ENCODE data around the gene OLR1. TPM values are rescaled to one million over a fixed set of nuclear protein-coding genes. Genes with fewer than 3 reads are reported as not detected.
"Not testable (repeated sequence)": the region's sequence is repeated elsewhere in the genome, so short reads cannot be mapped to it uniquely, and the experiment has no call there.

OLR1 gene
- total RNA-seq, 1 experiment from 2014 or later, result not detected

GRCh38 chr12:10189653-10190052 is 17.7 kb upstream of the OLR1 start:
- DNase-seq (ENCODE audit: low spot score), result no peak
- H3K27ac ChIP-seq (ENCODE audit: low read depth, low read length, poor library complexity, severe bottlenecking), result no peak overlapping the region
- H3K4me1 ChIP-seq (ENCODE audit: insufficient read depth, low read length, poor library complexity, severe bottlenecking), result no peaks in the 10 kb centered on the region
- CTCF ChIA-PET, result interaction anchor here (0.6 to 1.4 kb wide), 4 partner anchors 36 to 452 kb away, joined by 3 to 5 read pairs (median 4); no protein-coding TSS in a partner anchor
- H3K4me3 ChIP-seq (ENCODE audit: low read depth, low read length, poor library complexity, severe bottlenecking), result no peak overlapping the region
- TF ChIP-seq CTCF (conservative IDR thresholded peaks at IDR 0.05; ENCODE audit: low read depth, low read length), result no peak
- no peak for TF ChIP-seq EZH2 (IDR thresholded peaks at IDR 0.05; ENCODE audit: borderline replicate concordance, low read depth, low read length, poor library complexity, severe bottlenecking)
- POLR2A ChIA-PET (ENCODE audit: low non-redundant PET), result no interaction called here
- no peaks in the 10 kb centered on the region for H3K27me3 ChIP-seq (replicated peaks; ENCODE audit: insufficient read depth, low read depth, low read length, poor library complexity)
- H3K9me3 ChIP-seq (ENCODE audit: low read depth, low read length, poor library complexity, severe bottlenecking), result no peaks in the 10 kb centered on the region
- no TSS peak for BruUV-seq (replicated peaks)
- H3K36me3 ChIP-seq (ENCODE audit: insufficient read depth, low read length, poor library complexity, severe bottlenecking), result no peaks in the 10 kb centered on the region
- intact Hi-C loops (cut with micrococcal nuclease; ENCODE audit: unreplicated experiment), result loop anchor here (1.0 kb wide), 1 partner anchor 36 kb away; no protein-coding TSS in a partner anchor

- BruUV-seq (replicated peaks); H3K36me3 ChIP-seq (ENCODE audit: insufficient read depth, low read length, poor library complexity, severe bottlenecking); H3K4me1 ChIP-seq (ENCODE audit: insufficient read depth, low read length, poor library complexity, severe bottlenecking); H3K4me3 ChIP-seq (ENCODE audit: low read depth, low read length, poor library complexity, severe bottlenecking); DNase-seq (ENCODE audit: low spot score); H3K27me3 ChIP-seq (replicated peaks; ENCODE audit: insufficient read depth, low read depth, low read length, poor library complexity); H3K27ac ChIP-seq (ENCODE audit: low read depth, low read length, poor library complexity, severe bottlenecking); CTCF ChIA-PET; H3K9me3 ChIP-seq (ENCODE audit: low read depth, low read length, poor library complexity, severe bottlenecking); intact Hi-C loops (cut with micrococcal nuclease; ENCODE audit: unreplicated experiment); POLR2A ChIA-PET (ENCODE audit: low non-redundant PET): not testable (repeated sequence)
Measured at GRCh38 chr12:10186958-10187357, 15.0 kb upstream of the OLR1 start.

- intact Hi-C loops (cut with micrococcal nuclease; ENCODE audit: unreplicated experiment), result no loop called here
- Histone ChIP-seq H3K9me3 (ENCODE audit: low read depth, low read length, poor library complexity, severe bottlenecking) (no peaks in the 10 kb centered on the region), H3K36me3 (ENCODE audit: insufficient read depth, low read length, poor library complexity, severe bottlenecking) (no peaks in the 10 kb centered on the region), H3K4me1 (ENCODE audit: insufficient read depth, low read length, poor library complexity, severe bottlenecking) (no peaks in the 10 kb centered on the region), H3K27ac (ENCODE audit: low read depth, low read length, poor library complexity, severe bottlenecking) (no peak overlapping the region), H3K27me3 (replicated peaks; ENCODE audit: insufficient read depth, low read depth, low read length, poor library complexity) (no peaks in the 10 kb centered on the region), H3K4me3 (ENCODE audit: low read depth, low read length, poor library complexity, severe bottlenecking) (no peak overlapping the region)
- DNase-seq (ENCODE audit: low spot score), result no peak
- no TSS peak for BruUV-seq (replicated peaks)
- ChIA-PET CTCF (no interaction called here), POLR2A (ENCODE audit: low non-redundant PET) (no interaction called here)
- TF ChIP-seq CTCF (conservative IDR thresholded peaks at IDR 0.05; ENCODE audit: low read depth, low read length) (no peak), EZH2 (IDR thresholded peaks at IDR 0.05; ENCODE audit: borderline replicate concordance, low read depth, low read length, poor library complexity, severe bottlenecking) (no peak)
Measured at GRCh38 chr12:10186299-10186698, 14.4 kb upstream of the OLR1 start.

GRCh38 chr12:10184261-10184843 is 12.4 kb upstream of the OLR1 start:
- BruUV-seq (replicated peaks), result no TSS peak
- Histone ChIP-seq H3K27ac (ENCODE audit: low read depth, low read length, poor library complexity, severe bottlenecking) (no peak overlapping the region), H3K36me3 (ENCODE audit: insufficient read depth, low read length, poor library complexity, severe bottlenecking) (no peaks in the 10 kb centered on the region), H3K9me3 (ENCODE audit: low read depth, low read length, poor library complexity, severe bottlenecking) (no peaks in the 10 kb centered on the region), H3K27me3 (replicated peaks; ENCODE audit: insufficient read depth, low read depth, low read length, poor library complexity) (no peaks in the 10 kb centered on the region), H3K4me1 (ENCODE audit: insufficient read depth, low read length, poor library complexity, severe bottlenecking) (no peaks in the 10 kb centered on the region), H3K4me3 (ENCODE audit: low read depth, low read length, poor library complexity, severe bottlenecking) (no peak overlapping the region)
- CTCF ChIA-PET, result no interaction called here
- TF ChIP-seq EZH2 (IDR thresholded peaks at IDR 0.05; ENCODE audit: borderline replicate concordance, low read depth, low read length, poor library complexity, severe bottlenecking), result no peak
- TF ChIP-seq CTCF (conservative IDR thresholded peaks at IDR 0.05; ENCODE audit: low read depth, low read length), result no peak
- POLR2A ChIA-PET (ENCODE audit: low non-redundant PET), result no interaction called here
- intact Hi-C loops (cut with micrococcal nuclease; ENCODE audit: unreplicated experiment), result no loop called here
- peak; percentile 26 for DNase-seq (ENCODE audit: low spot score)
